Left ventricle myocardium inferior (tissue), 1 donor: ENCODE data around the gene COL4A2. TPM values are rescaled to one million over a fixed set of nuclear protein-coding genes. Genes with fewer than 3 reads are reported as not detected.

ENCODE experiments used
- DNase-seq: peaks from one replicate; pipeline ENCODE4 v3.0.0-alpha.2; 2020
- H3K27ac ChIP-seq: fragments of 200-600 bp; replicated peaks from 2 replicates; pipeline ENCODE4 v1.8.0; 2021
- H3K27me3 ChIP-seq: fragments of 200-600 bp; 2 replicates; pipeline ENCODE4 v1.8.0; 2021; ENCODE audit warnings: low read depth
- H3K36me3 ChIP-seq: fragments of 200-600 bp; 2 replicates; pipeline ENCODE4 v1.8.0; 2021
- H3K4me1 ChIP-seq: fragments of 200-600 bp; 2 replicates; pipeline ENCODE4 v1.8.0; 2021
- H3K4me3 ChIP-seq: fragments of 200-600 bp; 2 replicates; pipeline ENCODE4 v1.8.0; 2021; ENCODE audit warnings: mild to moderate bottlenecking, moderate library complexity
- H3K9me3 ChIP-seq: fragments of 200-600 bp; replicated peaks from 2 replicates; pipeline ENCODE4 v1.8.0; 2021
- intact Hi-C: fragments of 100-400 bp; cut with micrococcal nuclease; formaldehyde crosslinking; loops from one replicate; pipeline ENCODE4 v1.11.0; 2022
- total RNA-seq: library from RNA; stranded (reverse); fragmentation: NEBNext Ultra II Directional; extraction: Animal tissue kit (Norgen Biotek cat#: 25700); gene quantifications from one replicate; pipeline ENCODE4 v1.2.1, GENCODE V29; 2021
- TF ChIP-seq, protein P1 (sequence below): fragments of 200-600 bp; IDR thresholded peaks from 2 replicates; pipeline ENCODE4 v1.8.0; 2021; ENCODE audit warnings: antibody characterized with exemption, mild to moderate bottlenecking, borderline replicate concordance
- donor health status: DM: no; HTN: yes; CAD: no; lungs with severe emphysema.

COL4A2 gene
- total RNA-seq, 1 donor from 2014 or later, result 117 TPM

DNA sequence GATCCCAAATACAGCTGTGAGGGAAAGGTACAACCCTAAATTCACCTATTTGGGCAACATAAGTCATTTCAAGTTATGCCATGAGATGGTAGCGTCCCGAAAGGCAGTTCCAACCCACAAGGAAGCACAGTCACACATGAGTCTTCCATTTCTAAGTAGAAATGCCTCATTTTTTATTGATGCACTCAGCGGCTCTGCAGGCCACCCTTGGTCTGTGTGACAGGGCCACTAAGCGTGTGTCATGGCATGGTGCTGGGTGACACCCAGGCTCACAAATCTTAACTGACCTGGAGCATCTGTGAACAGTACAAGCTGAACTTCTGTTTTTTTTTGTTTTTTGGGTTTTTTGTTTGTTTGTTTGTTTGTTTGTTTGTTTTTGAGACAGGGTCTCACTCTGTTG lies 239.3 kb downstream of the COL4A2 start:
- intact Hi-C loops, result no loop called here
- H3K4me1 ChIP-seq, result peaks cover 50% of the 10 kb centered on the region
- H3K27ac ChIP-seq, result peak overlapping the region; percentile 77
- TF ChIP-seq, protein P1, sequence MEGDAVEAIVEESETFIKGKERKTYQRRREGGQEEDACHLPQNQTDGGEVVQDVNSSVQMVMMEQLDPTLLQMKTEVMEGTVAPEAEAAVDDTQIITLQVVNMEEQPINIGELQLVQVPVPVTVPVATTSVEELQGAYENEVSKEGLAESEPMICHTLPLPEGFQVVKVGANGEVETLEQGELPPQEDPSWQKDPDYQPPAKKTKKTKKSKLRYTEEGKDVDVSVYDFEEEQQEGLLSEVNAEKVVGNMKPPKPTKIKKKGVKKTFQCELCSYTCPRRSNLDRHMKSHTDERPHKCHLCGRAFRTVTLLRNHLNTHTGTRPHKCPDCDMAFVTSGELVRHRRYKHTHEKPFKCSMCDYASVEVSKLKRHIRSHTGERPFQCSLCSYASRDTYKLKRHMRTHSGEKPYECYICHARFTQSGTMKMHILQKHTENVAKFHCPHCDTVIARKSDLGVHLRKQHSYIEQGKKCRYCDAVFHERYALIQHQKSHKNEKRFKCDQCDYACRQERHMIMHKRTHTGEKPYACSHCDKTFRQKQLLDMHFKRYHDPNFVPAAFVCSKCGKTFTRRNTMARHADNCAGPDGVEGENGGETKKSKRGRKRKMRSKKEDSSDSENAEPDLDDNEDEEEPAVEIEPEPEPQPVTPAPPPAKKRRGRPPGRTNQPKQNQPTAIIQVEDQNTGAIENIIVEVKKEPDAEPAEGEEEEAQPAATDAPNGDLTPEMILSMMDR, result no peak
- no peaks in the 10 kb centered on the region for H3K27me3 ChIP-seq
- no peak for DNase-seq
- H3K36me3 ChIP-seq, result no peaks in the 10 kb centered on the region
- H3K4me3 ChIP-seq, result no peak overlapping the region
- no peaks in the 10 kb centered on the region for H3K9me3 ChIP-seq

DNA sequence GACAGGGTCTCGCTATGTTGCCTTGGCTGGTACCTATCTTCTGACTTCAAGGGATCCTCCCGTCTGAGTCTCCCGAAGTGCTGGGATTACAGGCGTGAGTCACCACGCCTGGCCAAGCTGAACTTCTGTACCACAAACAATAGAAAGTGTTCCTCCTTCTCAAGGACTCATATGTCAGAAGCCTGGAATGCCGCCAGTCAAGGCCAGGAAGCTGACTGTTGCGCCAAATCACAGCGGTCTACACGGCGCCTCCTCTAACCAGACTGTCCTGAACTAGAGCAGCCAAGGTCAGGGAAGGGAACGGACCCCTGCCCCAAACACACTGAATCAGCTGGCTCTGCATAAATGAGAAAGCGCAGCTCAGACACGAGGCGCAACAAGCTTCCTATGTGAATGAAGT lies 239.8 kb downstream of the COL4A2 start:
- Histone ChIP-seq H3K4me3 (no peak overlapping the region), H3K27me3 (no peaks in the 10 kb centered on the region), H3K9me3 (no peaks in the 10 kb centered on the region), H3K27ac (peak overlapping the region; percentile 77), H3K36me3 (no peaks in the 10 kb centered on the region), H3K4me1 (peaks cover 46% of the 10 kb centered on the region)
- DNase-seq, result peak; percentile 78
- intact Hi-C loops, result no loop called here
- TF ChIP-seq, protein P1, result no peak

- Histone ChIP-seq H3K4me1 (peaks cover 42% of the 10 kb centered on the region), H3K36me3 (no peaks in the 10 kb centered on the region), H3K9me3 (no peaks in the 10 kb centered on the region), H3K27ac (no peak overlapping the region), H3K4me3 (no peak overlapping the region), H3K27me3 (no peaks in the 10 kb centered on the region)
- no peak for DNase-seq
- TF ChIP-seq, protein P1, result no peak
- intact Hi-C loops, result no loop called here
Observed at GRCh38 chr13:110548891-110549794, 242.1 kb downstream of the COL4A2 start.

DNA sequence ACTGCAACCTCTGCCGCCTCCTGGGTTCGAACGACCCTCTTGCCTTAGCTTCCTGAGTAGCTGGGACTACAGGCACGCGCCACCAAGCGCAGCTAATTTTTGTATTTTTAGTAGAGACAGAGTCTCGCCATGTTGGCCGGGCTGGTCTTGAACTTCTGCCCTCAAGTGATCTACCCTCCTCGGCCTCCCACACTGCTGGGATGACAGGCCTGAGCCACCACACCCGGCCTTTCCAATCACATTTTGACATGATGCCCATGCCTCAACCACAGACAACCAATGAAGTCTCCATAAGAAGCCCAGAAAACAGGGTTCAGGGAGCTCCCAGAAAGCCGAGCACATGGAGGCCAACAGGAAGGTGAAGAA lies 242.7 kb downstream of the COL4A2 start:
- H3K4me1 ChIP-seq, result peaks cover 48% of the 10 kb centered on the region
- no peaks in the 10 kb centered on the region for H3K36me3 ChIP-seq
- DNase-seq, result no peak
- TF ChIP-seq, protein P1, result no peak
- H3K9me3 ChIP-seq, result no peaks in the 10 kb centered on the region
- H3K4me3 ChIP-seq, result no peak overlapping the region
- no peak overlapping the region for H3K27ac ChIP-seq
- no peaks in the 10 kb centered on the region for H3K27me3 ChIP-seq
- intact Hi-C loops, result no loop called here

GRCh38 chr13:110551284-110551683 lies 244.2 kb downstream of the COL4A2 start:
- no peak for DNase-seq
- intact Hi-C loops, result no loop called here
- no peaks in the 10 kb centered on the region for H3K27me3 ChIP-seq
- no peaks in the 10 kb centered on the region for H3K36me3 ChIP-seq
- peak overlapping the region; percentile 42 for H3K27ac ChIP-seq
- no peak overlapping the region for H3K4me3 ChIP-seq
- no peaks in the 10 kb centered on the region for H3K9me3 ChIP-seq
- H3K4me1 ChIP-seq, result peaks cover 41% of the 10 kb centered on the region
- TF ChIP-seq, protein P1, result no peak
